ENCODE results near the gene GRIK4.
"Not testable (repeated sequence)": the region's sequence is repeated elsewhere in the genome, so short reads cannot be mapped to it uniquely, and the experiment has no call there.

The GRIK4 gene

DNA sequence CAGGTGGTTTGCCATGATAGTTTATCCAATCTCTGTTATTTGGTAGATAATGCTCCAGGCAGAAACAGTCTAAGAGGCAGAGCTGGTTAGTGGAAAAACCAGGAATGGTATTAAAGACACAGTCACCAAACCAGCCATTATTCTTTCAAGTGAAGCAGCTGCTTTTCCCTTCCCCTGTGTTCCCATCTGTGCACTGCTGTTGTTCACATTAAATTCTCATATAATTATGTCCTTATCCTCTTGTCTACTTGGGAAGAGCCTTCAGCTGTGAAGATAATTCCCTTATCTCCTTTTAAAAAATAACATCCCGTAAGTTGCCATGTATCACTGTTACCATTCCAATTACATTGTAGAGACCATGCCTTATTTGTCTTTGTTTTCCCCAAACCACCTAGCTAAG lies 507.2 kb downstream of the GRIK4 start:
- Histone ChIP-seq H3K4me2 (ENCODE audit: low read length) (no peak overlapping the region), H3K4me1 (ENCODE audit: control insufficient read depth, insufficient read depth, low read length) (no peaks in the 10 kb centered on the region), H3K36me3 (ENCODE audit: insufficient read depth, low read length) (no peaks in the 10 kb centered on the region), H3K4me3 (ENCODE audit: low read length) (no peak overlapping the region), H3K9ac (ENCODE audit: low read depth, low read length) (no peak overlapping the region), H3K9me3 (replicated peaks; ENCODE audit: low read length) (no peaks in the 10 kb centered on the region), H3K27me3 (ENCODE audit: control insufficient read depth, insufficient read depth, low read length) (peaks cover 22% of the 10 kb centered on the region)

DNA sequence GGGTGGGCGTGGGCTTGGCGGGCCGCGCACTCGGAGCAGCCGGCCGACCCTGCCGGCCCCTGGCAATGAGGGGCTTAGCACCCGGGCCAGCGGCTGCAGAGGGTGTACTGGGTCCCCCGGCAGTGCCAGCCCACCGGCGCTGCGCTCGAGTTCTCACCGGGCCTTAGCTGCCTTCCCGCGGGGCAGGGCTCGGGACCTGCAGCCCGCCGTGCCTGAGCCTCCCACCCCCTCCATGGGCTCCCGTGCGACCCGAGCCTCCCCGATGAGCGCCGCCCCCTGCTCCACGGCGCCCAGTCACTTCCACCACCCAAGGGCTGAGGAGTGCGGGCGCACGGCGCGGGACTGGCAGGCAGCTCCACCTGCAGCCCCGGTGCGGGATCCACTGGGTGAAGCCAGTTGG lies 510.2 kb downstream of the GRIK4 start:
- H3K27me3 ChIP-seq (ENCODE audit: control insufficient read depth, insufficient read depth, low read length) = peaks cover 17% of the 10 kb centered on the region

DNA sequence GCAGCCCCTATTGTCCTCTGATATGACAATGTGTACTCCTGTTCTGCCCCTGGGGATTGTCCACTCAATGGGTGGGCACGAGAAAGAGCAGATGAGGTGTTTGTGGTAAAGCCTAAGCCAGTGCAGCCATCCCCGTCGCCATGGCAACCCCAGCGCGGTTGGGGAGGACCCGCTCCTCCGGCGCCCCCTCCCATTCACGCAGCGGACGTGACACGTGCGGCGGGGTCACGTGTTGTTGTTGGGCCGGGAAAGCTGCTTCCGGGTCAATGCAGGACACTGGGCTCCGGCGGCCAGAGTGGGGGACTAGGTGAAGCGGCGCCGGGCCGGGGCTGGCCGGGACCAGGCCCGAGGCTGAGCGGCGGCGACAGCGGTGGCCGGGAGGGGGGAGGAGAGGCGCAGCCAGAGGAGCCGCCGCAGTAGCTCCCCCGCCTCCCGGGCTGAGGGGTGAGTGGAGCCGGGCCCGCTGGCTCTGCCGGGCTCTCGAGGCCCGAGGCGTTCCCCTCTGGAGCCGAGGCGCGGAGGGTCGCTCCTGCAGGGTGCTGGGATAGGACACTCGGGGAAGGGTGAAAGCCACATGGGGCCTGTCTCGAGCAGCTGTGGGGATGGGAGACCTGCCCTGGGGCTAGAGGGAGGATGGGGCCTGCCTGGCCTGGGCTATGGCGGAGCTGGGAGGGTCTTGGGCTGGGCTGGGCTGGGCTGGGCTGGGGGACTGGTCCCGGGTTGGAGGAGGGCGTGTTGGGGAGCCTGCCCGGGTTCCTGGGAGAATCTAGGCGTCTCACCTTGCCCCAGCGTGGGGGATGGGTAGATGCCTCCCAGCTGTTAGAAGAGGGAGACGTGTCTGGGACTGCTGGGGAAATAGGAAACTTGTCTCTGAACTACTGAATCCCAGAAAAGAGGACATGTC lies 512.6 kb downstream of the GRIK4 start, which contains the start of gene TBCEL:
Gene TBCEL (plus strand): TSS at position 255 of the 904 bp plus-strand sequence. CDS start 21,589 bp downstream, outside the sequence.
- Histone ChIP-seq H3K36me3 (ENCODE audit: insufficient read depth, low read length) (no peaks in the 10 kb centered on the region), H3K9me3 (replicated peaks; ENCODE audit: low read length) (no peaks in the 10 kb centered on the region), H3K9ac (ENCODE audit: low read depth, low read length) (peak within 1 kb of the TSS; percentile 96), H3K4me2 (ENCODE audit: low read length) (peak within 1 kb of the TSS; percentile 95), H3K4me3 (ENCODE audit: low read length) (peak within 1 kb of the TSS; percentile 90), H3K4me1 (ENCODE audit: control insufficient read depth, insufficient read depth, low read length) (peaks cover 9% of the 10 kb centered on the region), H3K27me3 (ENCODE audit: control insufficient read depth, insufficient read depth, low read length) (peaks cover 2% of the 10 kb centered on the region)

More for the DNA sequence above, 510.2 kb downstream of the GRIK4 start:
- not testable (repeated sequence) for H3K9ac ChIP-seq (ENCODE audit: low read depth, low read length); H3K4me1 ChIP-seq (ENCODE audit: control insufficient read depth, insufficient read depth, low read length); H3K9me3 ChIP-seq (replicated peaks; ENCODE audit: low read length); H3K4me2 ChIP-seq (ENCODE audit: low read length); H3K36me3 ChIP-seq (ENCODE audit: insufficient read depth, low read length); H3K4me3 ChIP-seq (ENCODE audit: low read length)

DNA sequence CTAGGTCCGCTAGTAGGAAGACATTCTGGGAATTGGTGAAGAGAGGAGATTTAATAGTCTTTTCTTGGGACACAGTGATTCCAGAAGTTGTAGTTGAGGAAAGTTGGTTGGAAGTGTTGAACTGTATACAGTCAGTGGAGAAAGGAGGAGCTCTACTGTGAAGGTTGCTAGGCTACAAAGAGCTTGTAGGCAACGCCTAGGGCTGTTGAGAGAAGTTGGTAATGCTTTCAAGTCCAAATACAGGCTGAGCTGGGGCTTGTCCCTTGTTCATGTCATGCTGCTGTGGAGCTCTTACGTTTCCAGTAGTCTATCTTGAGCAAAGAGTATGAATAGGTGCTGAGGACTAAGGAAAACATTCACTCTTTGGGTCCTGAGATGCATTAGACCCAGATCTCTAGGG lies 513.4 kb downstream of the GRIK4 start:
- H3K9me3 ChIP-seq (replicated peaks; ENCODE audit: low read length) = no peaks in the 10 kb centered on the region
- no peaks in the 10 kb centered on the region for H3K27me3 ChIP-seq (ENCODE audit: control insufficient read depth, insufficient read depth, low read length)
- H3K36me3 ChIP-seq (ENCODE audit: insufficient read depth, low read length) = no peaks in the 10 kb centered on the region
- H3K4me1 ChIP-seq (ENCODE audit: control insufficient read depth, insufficient read depth, low read length) = peaks cover 9% of the 10 kb centered on the region
- peak overlapping the region; percentile 90 for H3K4me3 ChIP-seq (ENCODE audit: low read length)
- peak overlapping the region; percentile 95 for H3K4me2 ChIP-seq (ENCODE audit: low read length)
- peak overlapping the region; percentile 96 for H3K9ac ChIP-seq (ENCODE audit: low read depth, low read length)

DNA sequence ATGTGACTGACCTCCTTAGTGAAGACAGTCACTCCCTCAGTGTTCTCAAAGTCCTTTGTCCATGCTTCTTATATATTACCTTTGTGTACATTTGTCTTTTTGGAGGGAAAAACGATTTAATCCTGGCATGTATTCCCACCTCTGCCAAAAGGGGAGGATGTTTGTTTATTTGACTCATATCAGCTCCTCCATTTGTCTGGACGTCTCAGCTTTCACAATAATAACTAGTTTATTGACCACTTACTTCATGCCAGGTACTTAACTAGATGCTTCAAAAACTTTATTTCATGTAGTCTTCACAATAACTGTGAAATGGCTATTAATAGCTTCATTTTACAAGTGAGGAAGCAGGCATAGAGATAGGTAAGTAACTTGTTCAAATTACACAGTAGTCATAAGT lies 517.6 kb downstream of the GRIK4 start:
- H3K4me3 ChIP-seq (ENCODE audit: low read length) = no peak overlapping the region
- no peaks in the 10 kb centered on the region for H3K27me3 ChIP-seq (ENCODE audit: control insufficient read depth, insufficient read depth, low read length)
- H3K9me3 ChIP-seq (replicated peaks; ENCODE audit: low read length) = no peaks in the 10 kb centered on the region
- no peaks in the 10 kb centered on the region for H3K36me3 ChIP-seq (ENCODE audit: insufficient read depth, low read length)
- H3K4me2 ChIP-seq (ENCODE audit: low read length) = no peak overlapping the region
- H3K4me1 ChIP-seq (ENCODE audit: control insufficient read depth, insufficient read depth, low read length) = peaks cover 9% of the 10 kb centered on the region
- no peak overlapping the region for H3K9ac ChIP-seq (ENCODE audit: low read depth, low read length)

DNA sequence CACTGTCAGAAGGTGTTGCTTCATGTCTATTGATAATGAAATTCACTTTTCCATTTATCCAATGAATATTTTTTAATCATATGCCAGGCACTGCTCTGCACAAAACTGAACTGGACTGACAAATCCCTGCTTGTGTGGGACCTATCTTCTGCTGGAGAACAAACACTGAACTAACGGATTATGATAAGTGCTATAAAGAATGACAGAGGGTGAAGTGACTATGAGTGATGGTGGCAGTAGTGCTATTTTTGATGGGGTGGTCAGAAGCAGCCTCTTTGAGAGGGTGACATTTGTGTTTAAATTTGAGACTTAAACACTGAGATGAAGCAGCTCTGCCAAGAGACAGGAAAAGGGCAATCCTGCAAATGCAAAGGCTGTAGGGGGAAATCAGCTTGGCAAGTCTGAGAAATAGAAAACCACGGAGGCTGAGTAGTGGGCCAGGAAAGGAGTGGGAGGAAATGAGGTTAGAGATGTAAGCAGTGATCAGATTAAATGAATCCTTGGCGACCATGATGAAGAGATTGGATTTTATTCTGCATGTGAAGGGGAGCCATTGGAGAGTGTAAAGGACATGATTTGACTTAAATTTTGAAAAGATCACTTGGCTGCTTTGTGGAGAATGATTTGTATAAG lies 518.4 kb downstream of the GRIK4 start:
- no peak overlapping the region for H3K4me2 ChIP-seq (ENCODE audit: low read length)
- H3K4me3 ChIP-seq (ENCODE audit: low read length) = no peak overlapping the region
- H3K4me1 ChIP-seq (ENCODE audit: control insufficient read depth, insufficient read depth, low read length) = peaks cover 5% of the 10 kb centered on the region
- H3K9me3 ChIP-seq (replicated peaks; ENCODE audit: low read length) = no peaks in the 10 kb centered on the region
- no peaks in the 10 kb centered on the region for H3K36me3 ChIP-seq (ENCODE audit: insufficient read depth, low read length)
- no peak overlapping the region for H3K9ac ChIP-seq (ENCODE audit: low read depth, low read length)
- no peaks in the 10 kb centered on the region for H3K27me3 ChIP-seq (ENCODE audit: control insufficient read depth, insufficient read depth, low read length)

DNA sequence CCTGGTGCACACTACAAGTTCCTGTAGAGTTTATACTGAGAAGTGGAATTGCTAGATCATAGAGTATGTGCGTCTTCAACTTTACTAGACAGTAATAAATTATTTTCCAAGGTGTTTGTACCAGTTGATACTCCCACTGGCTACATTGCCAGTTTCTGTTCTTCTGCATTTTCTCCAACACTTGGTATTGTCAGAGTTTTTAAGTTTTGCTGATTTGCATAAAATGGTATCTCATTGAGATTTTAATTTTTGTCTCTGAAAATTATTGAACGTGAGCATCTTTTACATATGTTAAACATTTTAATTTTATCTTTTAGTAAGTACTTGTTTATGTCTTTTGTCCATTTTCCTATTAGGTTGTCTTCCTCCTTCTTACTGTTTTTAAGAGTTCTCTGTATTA lies 519.6 kb downstream of the GRIK4 start:
- no peaks in the 10 kb centered on the region for H3K4me1 ChIP-seq (ENCODE audit: control insufficient read depth, insufficient read depth, low read length)
- no peak overlapping the region for H3K9ac ChIP-seq (ENCODE audit: low read depth, low read length)
- H3K4me2 ChIP-seq (ENCODE audit: low read length) = no peak overlapping the region
- H3K4me3 ChIP-seq (ENCODE audit: low read length) = no peak overlapping the region
- no peaks in the 10 kb centered on the region for H3K9me3 ChIP-seq (replicated peaks; ENCODE audit: low read length)
- H3K36me3 ChIP-seq (ENCODE audit: insufficient read depth, low read length) = no peaks in the 10 kb centered on the region
- no peaks in the 10 kb centered on the region for H3K27me3 ChIP-seq (ENCODE audit: control insufficient read depth, insufficient read depth, low read length)

DNA sequence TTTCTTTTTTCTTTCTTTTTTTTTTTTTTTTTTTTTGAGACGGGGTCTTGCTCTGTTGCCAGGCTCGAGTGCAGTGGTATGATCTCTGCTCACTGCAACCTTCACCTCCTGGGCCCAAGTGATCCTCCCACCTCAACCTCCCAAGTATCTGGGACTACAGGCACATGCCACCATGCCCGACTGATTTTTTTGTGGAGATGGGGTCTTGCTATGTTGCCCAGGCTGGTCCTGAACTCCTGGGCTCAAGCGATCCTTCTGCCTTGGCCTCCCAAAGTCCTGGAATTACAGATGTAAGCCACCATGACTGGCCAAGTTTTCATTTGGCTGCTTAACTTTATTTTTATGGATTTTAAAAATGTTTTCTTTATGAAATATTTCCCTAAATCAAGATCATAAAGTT lies 520.1 kb downstream of the GRIK4 start:
- H3K4me3 ChIP-seq (ENCODE audit: low read length); H3K4me1 ChIP-seq (ENCODE audit: control insufficient read depth, insufficient read depth, low read length): not testable (repeated sequence)

DNA sequence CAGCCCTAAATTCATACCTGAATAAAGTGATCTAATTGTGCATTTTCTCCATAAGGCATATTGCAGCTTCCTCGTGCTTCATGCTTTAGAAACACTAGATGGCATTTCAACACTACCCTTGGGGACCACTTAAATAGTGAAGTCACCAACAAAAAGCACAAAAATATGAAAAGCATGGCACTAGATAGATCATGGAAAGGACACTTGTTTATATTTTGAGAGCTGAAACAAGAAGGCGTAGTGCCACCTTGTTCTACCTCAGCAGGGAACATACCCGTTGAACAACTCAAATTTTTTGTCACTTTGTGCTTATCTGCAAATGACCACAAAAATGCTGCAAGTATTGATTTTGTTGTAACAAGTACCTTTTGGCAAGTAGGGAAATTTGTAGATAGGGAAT lies 521.0 kb downstream of the GRIK4 start:
- H3K4me2 ChIP-seq (ENCODE audit: low read length) = no peak overlapping the region
- no peaks in the 10 kb centered on the region for H3K4me1 ChIP-seq (ENCODE audit: control insufficient read depth, insufficient read depth, low read length)
- H3K9me3 ChIP-seq (replicated peaks; ENCODE audit: low read length) = no peaks in the 10 kb centered on the region
- H3K9ac ChIP-seq (ENCODE audit: low read depth, low read length) = no peak overlapping the region
- no peaks in the 10 kb centered on the region for H3K27me3 ChIP-seq (ENCODE audit: control insufficient read depth, insufficient read depth, low read length)
- H3K4me3 ChIP-seq (ENCODE audit: low read length) = no peak overlapping the region
- no peaks in the 10 kb centered on the region for H3K36me3 ChIP-seq (ENCODE audit: insufficient read depth, low read length)

More for the DNA sequence above, 520.1 kb downstream of the GRIK4 start:
- H3K27me3 ChIP-seq (ENCODE audit: control insufficient read depth, insufficient read depth, low read length); H3K9me3 ChIP-seq (replicated peaks; ENCODE audit: low read length); H3K9ac ChIP-seq (ENCODE audit: low read depth, low read length); H3K36me3 ChIP-seq (ENCODE audit: insufficient read depth, low read length); H3K4me2 ChIP-seq (ENCODE audit: low read length): not testable (repeated sequence)

DNA sequence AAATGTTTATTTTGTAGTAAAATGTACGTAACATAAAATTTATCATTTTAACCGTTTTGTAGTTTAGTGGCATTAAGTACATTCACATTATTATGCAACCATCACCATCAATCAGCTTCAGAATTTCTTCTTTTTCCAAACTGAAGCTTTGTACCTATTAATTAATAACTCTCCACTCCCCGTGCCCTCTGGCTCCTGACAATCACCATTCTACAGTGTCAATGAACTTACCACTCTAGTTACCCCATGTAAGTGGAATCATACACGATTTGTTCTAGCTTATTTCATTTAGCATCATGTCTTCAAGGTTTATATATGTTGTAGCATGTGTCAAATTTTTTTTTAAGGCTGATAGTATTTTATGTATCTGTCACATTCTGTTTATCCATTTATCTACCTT lies 522.1 kb downstream of the GRIK4 start:
- Histone ChIP-seq H3K36me3 (ENCODE audit: insufficient read depth, low read length) (no peaks in the 10 kb centered on the region), H3K9ac (ENCODE audit: low read depth, low read length) (no peak overlapping the region), H3K9me3 (replicated peaks; ENCODE audit: low read length) (no peaks in the 10 kb centered on the region)

DNA sequence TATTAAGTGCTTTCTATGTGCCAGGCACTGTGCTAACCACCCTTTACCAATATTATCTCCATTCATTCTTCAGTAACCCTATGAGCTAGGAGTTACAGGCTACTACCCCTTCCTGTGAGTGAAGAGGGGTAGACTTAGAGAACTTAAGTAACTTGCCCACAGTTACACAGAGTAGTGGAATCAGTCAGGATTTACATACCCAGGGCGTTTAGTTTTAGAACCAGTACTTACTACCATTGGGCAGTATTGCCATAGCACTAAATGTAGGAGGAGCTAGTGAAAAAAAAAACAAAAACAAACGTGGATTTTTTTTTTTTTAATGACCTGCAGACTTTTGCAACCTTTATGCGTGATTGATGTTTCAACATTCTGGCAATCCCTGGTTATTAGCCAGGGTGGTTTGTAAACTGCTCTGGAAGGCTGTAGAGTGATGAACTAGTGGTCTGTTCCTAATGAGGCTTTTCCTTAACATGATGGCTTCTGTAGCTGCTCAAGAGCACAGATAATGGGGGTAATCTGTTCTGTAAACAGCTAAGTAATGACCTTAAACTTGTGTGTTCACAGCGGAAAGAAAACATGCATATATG lies 523.7 kb downstream of the GRIK4 start:
- no peaks in the 10 kb centered on the region for H3K4me1 ChIP-seq (ENCODE audit: control insufficient read depth, insufficient read depth, low read length)
- no peak overlapping the region for H3K4me3 ChIP-seq (ENCODE audit: low read length)
- H3K36me3 ChIP-seq (ENCODE audit: insufficient read depth, low read length) = no peaks in the 10 kb centered on the region
- H3K9ac ChIP-seq (ENCODE audit: low read depth, low read length) = no peak overlapping the region
- no peaks in the 10 kb centered on the region for H3K9me3 ChIP-seq (replicated peaks; ENCODE audit: low read length)
- H3K4me2 ChIP-seq (ENCODE audit: low read length) = no peak overlapping the region
- no peaks in the 10 kb centered on the region for H3K27me3 ChIP-seq (ENCODE audit: control insufficient read depth, insufficient read depth, low read length)

More for the DNA sequence above, 522.1 kb downstream of the GRIK4 start:
- H3K4me1 ChIP-seq (ENCODE audit: control insufficient read depth, insufficient read depth, low read length) = no peaks in the 10 kb centered on the region
- H3K4me3 ChIP-seq (ENCODE audit: low read length) = no peak overlapping the region
- H3K27me3 ChIP-seq (ENCODE audit: control insufficient read depth, insufficient read depth, low read length) = no peaks in the 10 kb centered on the region
- no peak overlapping the region for H3K4me2 ChIP-seq (ENCODE audit: low read length)
